Activated CD8-positive, alpha-beta T cell treated with anti-CD3 and anti-CD28 coated beads for 36 hours (primary cell): ENCODE results near the gene GTF2H3. TPM values are rescaled to one million over a fixed set of nuclear protein-coding genes. Genes with fewer than 3 reads are reported as not detected.
"Not testable (repeated sequence)": the region's sequence is repeated elsewhere in the genome, so short reads cannot be mapped to it uniquely, and the experiment has no call there.

Experiments used
- ATAC-seq: fragments of 200-7000 bp; cut with Tn5 transposase; one replicate; pipeline ENCODE4 v1.10.0; 2021; ENCODE audit warnings: mild to moderate bottlenecking, moderate library complexity
- CTCF ChIA-PET: fragments of 350-600 bp; sonication (Branson Sonifier 250); formaldehyde crosslinking; loops from one replicate; lab custom pipeline; 2021; ENCODE audit warnings: antibody characterized with exemption; lab: Charles Lee
- POLR2A ChIA-PET: fragments of 350-600 bp; sonication (Branson Sonifier 250); formaldehyde crosslinking; loops from one replicate; lab custom pipeline; 2021; ENCODE audit warnings: antibody characterized with exemption; lab: Charles Lee
- DNase-seq: peaks from one replicate; pipeline ENCODE4 v3.0.0-alpha.2; 2020
- H3K27ac Mint-ChIP-seq: one replicate; pipeline ENCODE4 v1.8.0; 2021; ENCODE audit warnings: mild to moderate bottlenecking, mixed read lengths
- H3K27me3 Mint-ChIP-seq: one replicate; pipeline ENCODE4 v1.8.0; 2021; ENCODE audit warnings: mixed read lengths
- H3K36me3 Mint-ChIP-seq: one replicate; pipeline ENCODE4 v1.8.0; 2021; ENCODE audit warnings: low read depth, mixed read lengths
- H3K4me1 Mint-ChIP-seq: one replicate; pipeline ENCODE4 v1.8.0; 2021; ENCODE audit warnings: low read depth, mixed read lengths
- H3K4me3 Mint-ChIP-seq: one replicate; pipeline ENCODE4 v1.8.0; 2021; ENCODE audit warnings: mild to moderate bottlenecking, moderate library complexity, mixed read lengths
- H3K9me3 Mint-ChIP-seq: one replicate; pipeline ENCODE4 v1.8.0; 2021; ENCODE audit warnings: mixed read lengths
- CTCF ChIP-seq: fragments of 200-600 bp; IDR thresholded peaks from one replicate; pipeline ENCODE4 v1.8.0; 2022; ENCODE audit warnings: antibody characterized with exemption, mild to moderate bottlenecking
- intact Hi-C: fragments of 100-400 bp; cut with micrococcal nuclease; formaldehyde crosslinking; loops from one replicate; pipeline ENCODE4 v1.10.0; 2022
- total RNA-seq, 2 experiments: library from RNA; stranded (reverse); gene quantifications; one replicate each; pipeline ENCODE4 v1.2.3, GENCODE V29; 2021

GTF2H3 gene
- total RNA-seq, 2 experiments from 2014 or later = 78.6 to 80.0 TPM

DNA sequence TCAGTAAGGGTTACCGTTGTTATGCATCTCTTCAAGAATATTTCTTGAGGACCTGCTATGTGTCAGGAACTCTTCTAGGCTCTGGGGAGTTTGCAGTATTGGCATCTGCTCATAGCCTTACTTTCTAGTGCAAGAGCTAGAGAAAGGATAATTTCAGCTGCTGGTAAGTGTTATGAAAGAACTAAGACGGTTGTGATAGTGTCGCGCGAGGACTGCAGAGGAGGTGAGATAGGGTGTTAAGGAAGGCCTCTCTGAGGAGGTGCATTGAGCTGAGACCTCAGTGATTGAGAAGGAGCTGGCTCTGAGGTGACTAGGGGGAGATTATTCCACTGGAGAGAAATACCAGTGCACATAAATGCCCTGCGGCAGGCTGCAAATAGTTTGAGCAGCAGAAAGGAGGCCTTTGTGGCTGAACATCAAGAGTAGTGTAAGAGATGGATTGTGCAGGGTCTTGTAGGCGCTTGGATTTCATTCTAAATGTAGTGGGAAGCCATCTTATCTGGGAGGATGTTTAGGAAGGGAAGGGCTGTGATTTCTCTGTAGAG is 30.9 kb upstream of the GTF2H3 start:
- peaks cover 50% of the 10 kb centered on the region for H3K36me3 Mint-ChIP-seq

DNA sequence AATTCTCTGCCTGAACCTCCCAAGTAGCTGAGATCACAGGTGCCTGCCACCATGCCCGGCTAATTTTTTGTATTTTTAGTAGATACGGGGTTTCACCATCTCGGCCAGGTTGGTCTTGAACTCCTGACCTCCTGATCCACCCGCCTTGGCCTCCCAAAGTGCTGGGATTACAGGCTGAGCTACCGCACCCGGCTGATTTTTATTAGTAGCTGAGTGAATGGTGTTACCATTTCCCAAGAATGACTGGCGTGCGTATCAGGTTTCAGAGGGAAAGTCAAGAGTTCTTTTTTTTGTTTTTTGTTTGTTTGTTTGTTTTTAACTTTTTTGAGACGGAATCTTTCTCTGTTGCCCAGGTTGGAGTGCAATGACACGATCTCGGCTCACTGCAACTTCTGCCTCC is 30.1 kb upstream of the GTF2H3 start:
- ChIA-PET CTCF (interaction anchor here (1.3 kb wide), 1 partner anchor 333 kb away, joined by 3 read pairs; no protein-coding TSS in a partner anchor), POLR2A (interaction anchor here (0.6 to 2.9 kb wide), 4 partner anchors 16 to 1101 kb away, joined by 3 to 14 read pairs (median 4); no protein-coding TSS in a partner anchor)
- intact Hi-C loops, DNase-seq, H3K9me3 Mint-ChIP-seq, H3K27ac Mint-ChIP-seq, ATAC-seq, H3K27me3 Mint-ChIP-seq: not testable (repeated sequence)
- peak overlapping the region; percentile 88 for H3K4me3 Mint-ChIP-seq
- peaks cover 33% of the 10 kb centered on the region for H3K4me1 Mint-ChIP-seq
- H3K36me3 Mint-ChIP-seq = peaks cover 57% of the 10 kb centered on the region

More for the DNA sequence above, 30.9 kb upstream of the GTF2H3 start:
- ChIA-PET POLR2A (interaction anchor here (0.7 to 2.9 kb wide), 15 partner anchors 8 to 1077 kb away, joined by 3 to 14 read pairs (median 4); partner anchors contain the start of genes KMT5A and MPHOSPH9), CTCF (interaction anchor here (1.2 to 2.1 kb wide), 4 partner anchors 16 to 332 kb away, joined by 3 to 7 read pairs (median 4); no protein-coding TSS in a partner anchor)
- TF ChIP-seq CTCF = no peak
- intact Hi-C loops = no loop called here
- Mint-ChIP-seq H3K27ac (peak overlapping the region; percentile 91), H3K4me3 (peak overlapping the region; percentile 88), H3K9me3 (peaks cover 2% of the 10 kb centered on the region), H3K4me1 (peaks cover 33% of the 10 kb centered on the region), H3K27me3 (no peaks in the 10 kb centered on the region)
- ATAC-seq (no peak), DNase-seq (peak; percentile 38)

DNA sequence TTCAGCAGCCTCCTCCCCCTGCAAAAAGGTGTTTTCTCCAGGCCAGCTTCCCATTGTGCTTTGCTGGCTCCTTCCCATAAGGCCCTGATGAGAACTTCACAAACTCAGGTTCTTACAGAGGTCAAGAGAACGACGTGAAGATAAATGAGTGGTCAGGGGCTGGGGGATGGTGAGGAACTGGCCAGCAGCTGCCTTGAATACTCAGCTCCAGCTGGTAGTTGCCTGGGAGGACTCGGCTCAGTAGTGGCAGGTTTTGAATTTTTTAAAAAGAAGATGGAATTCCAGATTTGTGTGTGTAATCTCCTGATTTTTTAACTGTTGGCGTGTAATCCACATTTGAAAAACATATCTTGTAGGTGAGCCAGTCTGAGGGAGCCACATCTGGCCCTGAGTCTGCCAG is 25.9 kb upstream of the GTF2H3 start:
- no peak overlapping the region for H3K27ac Mint-ChIP-seq
- DNase-seq (no peak), ATAC-seq (no peak)
- H3K27me3 Mint-ChIP-seq = no peaks in the 10 kb centered on the region
- ChIA-PET CTCF (interaction anchor here (1.5 kb wide), 1 partner anchor 11 kb away, joined by 4 read pairs; no protein-coding TSS in a partner anchor), POLR2A (interaction anchor here (1.5 kb wide), 1 partner anchor 14 kb away, joined by 8 read pairs; no protein-coding TSS in a partner anchor)
- intact Hi-C loops = no loop called here
- peaks cover 24% of the 10 kb centered on the region for H3K4me1 Mint-ChIP-seq
- H3K4me3 Mint-ChIP-seq = no peak overlapping the region
- H3K36me3 Mint-ChIP-seq = peaks cover 63% of the 10 kb centered on the region
- no peaks in the 10 kb centered on the region for H3K9me3 Mint-ChIP-seq
- no peak for TF ChIP-seq CTCF

DNA sequence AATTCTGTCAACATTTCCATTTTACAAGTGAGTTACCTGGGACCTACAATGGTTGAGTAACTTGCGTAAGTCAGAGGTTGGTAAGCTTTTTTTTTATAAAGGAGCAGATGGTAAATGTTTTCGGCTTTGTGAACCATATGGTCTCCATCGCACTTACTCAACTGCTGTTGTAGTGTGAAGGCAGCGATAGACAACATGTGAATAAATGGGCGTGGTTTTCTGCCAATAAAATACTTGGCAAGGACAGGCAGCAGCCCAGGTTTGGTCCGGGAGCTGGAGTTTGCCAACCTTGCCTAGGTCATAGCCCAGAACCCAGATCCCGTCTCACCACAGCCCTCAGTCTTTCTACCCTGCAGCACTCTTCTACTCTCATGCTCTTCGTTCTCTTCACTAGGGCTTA is 25.4 kb upstream of the GTF2H3 start:
- no peaks in the 10 kb centered on the region for H3K9me3 Mint-ChIP-seq
- H3K27me3 Mint-ChIP-seq = no peaks in the 10 kb centered on the region
- H3K27ac Mint-ChIP-seq = no peak overlapping the region
- TF ChIP-seq CTCF = no peak
- intact Hi-C loops = no loop called here
- ATAC-seq = no peak
- H3K36me3 Mint-ChIP-seq = peaks cover 64% of the 10 kb centered on the region
- CTCF ChIA-PET = interaction anchor here (1.5 kb wide), 1 partner anchor 11 kb away, joined by 4 read pairs; no protein-coding TSS in a partner anchor
- peaks cover 20% of the 10 kb centered on the region for H3K4me1 Mint-ChIP-seq
- H3K4me3 Mint-ChIP-seq = no peak overlapping the region
- no peak for DNase-seq
- POLR2A ChIA-PET = interaction anchor here (1.5 kb wide), 1 partner anchor 13 kb away, joined by 8 read pairs; no protein-coding TSS in a partner anchor

DNA sequence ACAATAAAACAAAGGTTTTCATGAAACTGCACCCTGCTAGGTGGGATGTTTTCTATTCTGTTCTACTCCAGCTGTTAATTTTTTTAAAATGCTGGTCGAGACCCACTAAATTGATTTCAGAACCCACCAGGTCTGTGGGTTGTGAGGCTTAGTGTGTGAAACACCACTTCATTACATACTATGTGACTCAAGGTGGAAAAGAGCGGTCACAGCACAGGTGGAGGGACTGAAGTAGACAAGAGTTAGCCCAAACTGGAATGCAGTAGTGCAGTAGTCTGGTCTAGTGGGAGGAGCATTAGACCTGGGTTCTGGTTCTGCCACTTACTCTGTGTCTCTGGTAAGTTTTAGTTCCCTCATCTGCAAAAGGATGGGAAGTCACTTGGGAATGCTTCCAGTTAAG is 19.5 kb upstream of the GTF2H3 start:
- Mint-ChIP-seq H3K36me3 (peaks cover 66% of the 10 kb centered on the region), H3K9me3 (no peaks in the 10 kb centered on the region), H3K4me1 (peaks cover 2% of the 10 kb centered on the region), H3K4me3 (no peak overlapping the region), H3K27me3 (no peaks in the 10 kb centered on the region), H3K27ac (no peak overlapping the region)
- intact Hi-C loops = no loop called here
- ATAC-seq = no peak
- TF ChIP-seq CTCF = no peak
- POLR2A ChIA-PET = interaction anchor here (2.4 to 4.5 kb wide), 2 partner anchors 8 to 12 kb away, joined by 9 to 15 read pairs; partner anchors contain the start of gene DDX55
- CTCF ChIA-PET = no interaction called here
- peak; percentile 14 for DNase-seq
